ENCODE results near the gene TTC14. TPM values are rescaled to one million over a fixed set of nuclear protein-coding genes. Genes with fewer than 3 reads are reported as not detected.

Gene TTC14
- total and polyA plus RNA-seq, 10 of the 15 experiments (the other 5 are each of a cell fraction or from before 2014, with no cell fraction given), result 14.0 to 81.5 (median 29.4) TPM

DNA sequence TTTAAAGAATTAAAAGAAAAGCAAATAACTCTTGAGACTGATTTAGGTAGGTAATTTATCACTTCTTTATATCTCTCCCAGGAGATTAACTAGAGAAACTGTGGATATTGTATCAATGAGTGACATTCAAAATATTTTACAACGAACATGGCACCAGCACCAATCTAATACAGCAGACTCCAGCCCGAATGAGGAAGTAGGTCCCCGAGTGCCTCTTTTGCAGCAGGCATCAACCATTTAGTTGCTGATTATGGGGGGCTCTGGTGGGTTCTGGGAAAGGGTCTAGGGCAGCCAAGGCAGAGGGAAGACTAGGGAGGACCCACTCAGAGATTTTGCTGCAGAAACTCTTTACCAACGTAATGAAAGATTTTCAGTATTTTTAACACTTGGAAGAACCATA is 31.7 kb upstream of the TTC14 start:
- ATAC-seq, result peak; percentile 18; the same call in 1 of the 3 replicates
- 27% methylated on average over 4 of the region's 4 CpGs for WGBS (ENCODE audit: insufficient coverage, insufficient replicate concordance, low lambda C conversion rate, missing lambda C conversion rate)
- in situ Hi-C loops (cut with MboI), result no loop called here
- Histone ChIP-seq H3K9ac (ENCODE audit: control insufficient read depth, insufficient read depth, low read length) (no peak overlapping the region), H3K27me3 (replicated peaks in 1 of 2; ENCODE audit: control insufficient read depth in 2 of 2, insufficient read depth in 2 of 2, low read length in 1 of 2) (no peaks in the 10 kb centered on the region), H3K36me3 (ENCODE audit: control insufficient read depth in 2 of 2, insufficient read depth in 2 of 2, low read length in 1 of 2) (no peaks in the 10 kb centered on the region), H3K4me3 (no peak overlapping the region), H3K4me2 (ENCODE audit: control insufficient read depth, insufficient read depth) (no peak overlapping the region), H3K27ac (ENCODE audit: control insufficient read depth, insufficient read depth) (no peak overlapping the region), H2AFZ (ENCODE audit: control insufficient read depth, low read depth, low read length) (no peak overlapping the region), H3K79me2 (ENCODE audit: control insufficient read depth, insufficient read depth, low read length) (no peaks in the 10 kb centered on the region), H3K4me1 (ENCODE audit: control insufficient read depth, insufficient read depth, low read length) (no peaks in the 10 kb centered on the region), H3K9me3 (replicated peaks; ENCODE audit: control insufficient read depth, insufficient read depth, low read length) (no peaks in the 10 kb centered on the region), H4K20me1 (ENCODE audit: control insufficient read depth, insufficient read depth) (no peaks in the 10 kb centered on the region)
- no peak for DNase-seq (ENCODE audit: low read depth, low spot score)
- ChIA-PET POLR2A (no interaction called here), SMC1A (ENCODE audit: uncharacterized antibody, unreplicated experiment) (interaction anchor here (0.6 kb wide), 1 partner anchor 268 kb away, joined by 3 read pairs; no protein-coding TSS in a partner anchor), RAD21 (ENCODE audit: unreplicated experiment) (no interaction called here), CTCF (no interaction called here)
- no peak for FAIRE-seq
- TF ChIP-seq JUND (IDR thresholded peaks at IDR 0.05; ENCODE audit: low read depth, low read length) (no peak), MYB (IDR thresholded peaks at IDR 0.05; ENCODE audit: borderline replicate concordance, low read depth, low read length) (no peak), ZNF24 (IDR thresholded peaks at IDR 0.05) (no peak), MEF2A (IDR thresholded peaks at IDR 0.05; ENCODE audit: insufficient read depth, low read depth, low read length) (no peak), JUNB (IDR thresholded peaks at IDR 0.05) (no peak), FOXM1 (IDR thresholded peaks at IDR 0.05; ENCODE audit: low read depth, low read length) (no peak), DPF2 (IDR thresholded peaks at IDR 0.05) (no peak), RB1 (IDR thresholded peaks at IDR 0.05; ENCODE audit: borderline replicate concordance) (no peak), RELA (IDR thresholded peaks at IDR 0.05; ENCODE audit: borderline replicate concordance, partially characterized antibody) (no peak), RFX5 (IDR thresholded peaks at IDR 0.05; ENCODE audit: low read depth, low read length) (no peak), CBX3 (IDR thresholded peaks at IDR 0.05; ENCODE audit: borderline replicate concordance, low read depth) (no peak), WRNIP1 (IDR thresholded peaks at IDR 0.05; ENCODE audit: borderline replicate concordance, low read depth, low read length) (no peak), RUNX3 (IDR thresholded peaks at IDR 0.05; ENCODE audit: low read length) (no peak)
- TF ChIP-seq, protein P1, sequence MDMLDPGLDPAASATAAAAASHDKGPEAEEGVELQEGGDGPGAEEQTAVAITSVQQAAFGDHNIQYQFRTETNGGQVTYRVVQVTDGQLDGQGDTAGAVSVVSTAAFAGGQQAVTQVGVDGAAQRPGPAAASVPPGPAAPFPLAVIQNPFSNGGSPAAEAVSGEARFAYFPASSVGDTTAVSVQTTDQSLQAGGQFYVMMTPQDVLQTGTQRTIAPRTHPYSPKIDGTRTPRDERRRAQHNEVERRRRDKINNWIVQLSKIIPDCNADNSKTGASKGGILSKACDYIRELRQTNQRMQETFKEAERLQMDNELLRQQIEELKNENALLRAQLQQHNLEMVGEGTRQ (IDR thresholded peaks at IDR 0.05; ENCODE audit: borderline replicate concordance, low read depth, low read length), result no peak
- TF ChIP-seq, protein P2, sequence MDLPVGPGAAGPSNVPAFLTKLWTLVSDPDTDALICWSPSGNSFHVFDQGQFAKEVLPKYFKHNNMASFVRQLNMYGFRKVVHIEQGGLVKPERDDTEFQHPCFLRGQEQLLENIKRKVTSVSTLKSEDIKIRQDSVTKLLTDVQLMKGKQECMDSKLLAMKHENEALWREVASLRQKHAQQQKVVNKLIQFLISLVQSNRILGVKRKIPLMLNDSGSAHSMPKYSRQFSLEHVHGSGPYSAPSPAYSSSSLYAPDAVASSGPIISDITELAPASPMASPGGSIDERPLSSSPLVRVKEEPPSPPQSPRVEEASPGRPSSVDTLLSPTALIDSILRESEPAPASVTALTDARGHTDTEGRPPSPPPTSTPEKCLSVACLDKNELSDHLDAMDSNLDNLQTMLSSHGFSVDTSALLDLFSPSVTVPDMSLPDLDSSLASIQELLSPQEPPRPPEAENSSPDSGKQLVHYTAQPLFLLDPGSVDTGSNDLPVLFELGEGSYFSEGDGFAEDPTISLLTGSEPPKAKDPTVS (IDR thresholded peaks at IDR 0.05; ENCODE audit: low read depth, low read length), result no peak
- TF ChIP-seq, protein P3, sequence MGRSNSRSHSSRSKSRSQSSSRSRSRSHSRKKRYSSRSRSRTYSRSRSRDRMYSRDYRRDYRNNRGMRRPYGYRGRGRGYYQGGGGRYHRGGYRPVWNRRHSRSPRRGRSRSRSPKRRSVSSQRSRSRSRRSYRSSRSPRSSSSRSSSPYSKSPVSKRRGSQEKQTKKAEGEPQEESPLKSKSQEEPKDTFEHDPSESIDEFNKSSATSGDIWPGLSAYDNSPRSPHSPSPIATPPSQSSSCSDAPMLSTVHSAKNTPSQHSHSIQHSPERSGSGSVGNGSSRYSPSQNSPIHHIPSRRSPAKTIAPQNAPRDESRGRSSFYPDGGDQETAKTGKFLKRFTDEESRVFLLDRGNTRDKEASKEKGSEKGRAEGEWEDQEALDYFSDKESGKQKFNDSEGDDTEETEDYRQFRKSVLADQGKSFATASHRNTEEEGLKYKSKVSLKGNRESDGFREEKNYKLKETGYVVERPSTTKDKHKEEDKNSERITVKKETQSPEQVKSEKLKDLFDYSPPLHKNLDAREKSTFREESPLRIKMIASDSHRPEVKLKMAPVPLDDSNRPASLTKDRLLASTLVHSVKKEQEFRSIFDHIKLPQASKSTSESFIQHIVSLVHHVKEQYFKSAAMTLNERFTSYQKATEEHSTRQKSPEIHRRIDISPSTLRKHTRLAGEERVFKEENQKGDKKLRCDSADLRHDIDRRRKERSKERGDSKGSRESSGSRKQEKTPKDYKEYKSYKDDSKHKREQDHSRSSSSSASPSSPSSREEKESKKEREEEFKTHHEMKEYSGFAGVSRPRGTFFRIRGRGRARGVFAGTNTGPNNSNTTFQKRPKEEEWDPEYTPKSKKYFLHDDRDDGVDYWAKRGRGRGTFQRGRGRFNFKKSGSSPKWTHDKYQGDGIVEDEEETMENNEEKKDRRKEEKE (IDR thresholded peaks at IDR 0.05), result no peak
- TF ChIP-seq, protein P4, sequence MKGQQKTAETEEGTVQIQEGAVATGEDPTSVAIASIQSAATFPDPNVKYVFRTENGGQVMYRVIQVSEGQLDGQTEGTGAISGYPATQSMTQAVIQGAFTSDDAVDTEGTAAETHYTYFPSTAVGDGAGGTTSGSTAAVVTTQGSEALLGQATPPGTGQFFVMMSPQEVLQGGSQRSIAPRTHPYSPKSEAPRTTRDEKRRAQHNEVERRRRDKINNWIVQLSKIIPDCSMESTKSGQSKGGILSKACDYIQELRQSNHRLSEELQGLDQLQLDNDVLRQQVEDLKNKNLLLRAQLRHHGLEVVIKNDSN (IDR thresholded peaks at IDR 0.05; ENCODE audit: borderline replicate concordance, extremely low read length, insufficient read depth, low read depth, low read length), result no peak
- no TSS peak for BruUV-seq (replicated peaks)
- intact Hi-C loops (cut with micrococcal nuclease; ENCODE audit: unreplicated experiment), result no loop called here
